GM12873 (cell line): ENCODE data around the gene BCDIN3D.

Source experiments
- TF ChIP-seq, protein P1 (sequence below): IDR thresholded peaks from 2 replicates; pipeline ENCODE4 v1.5.1; 2012; ENCODE audit warnings: low read depth, mild to moderate bottlenecking, moderate library complexity, low read length, control low read depth; ENCODE audit not compliant: insufficient read depth; ENCODE audit errors: missing control alignments

The BCDIN3D gene

GRCh38 chr12:49882248-49882850, 39.4 kb upstream of the BCDIN3D start:
- TF ChIP-seq, protein P1, sequence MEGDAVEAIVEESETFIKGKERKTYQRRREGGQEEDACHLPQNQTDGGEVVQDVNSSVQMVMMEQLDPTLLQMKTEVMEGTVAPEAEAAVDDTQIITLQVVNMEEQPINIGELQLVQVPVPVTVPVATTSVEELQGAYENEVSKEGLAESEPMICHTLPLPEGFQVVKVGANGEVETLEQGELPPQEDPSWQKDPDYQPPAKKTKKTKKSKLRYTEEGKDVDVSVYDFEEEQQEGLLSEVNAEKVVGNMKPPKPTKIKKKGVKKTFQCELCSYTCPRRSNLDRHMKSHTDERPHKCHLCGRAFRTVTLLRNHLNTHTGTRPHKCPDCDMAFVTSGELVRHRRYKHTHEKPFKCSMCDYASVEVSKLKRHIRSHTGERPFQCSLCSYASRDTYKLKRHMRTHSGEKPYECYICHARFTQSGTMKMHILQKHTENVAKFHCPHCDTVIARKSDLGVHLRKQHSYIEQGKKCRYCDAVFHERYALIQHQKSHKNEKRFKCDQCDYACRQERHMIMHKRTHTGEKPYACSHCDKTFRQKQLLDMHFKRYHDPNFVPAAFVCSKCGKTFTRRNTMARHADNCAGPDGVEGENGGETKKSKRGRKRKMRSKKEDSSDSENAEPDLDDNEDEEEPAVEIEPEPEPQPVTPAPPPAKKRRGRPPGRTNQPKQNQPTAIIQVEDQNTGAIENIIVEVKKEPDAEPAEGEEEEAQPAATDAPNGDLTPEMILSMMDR, result no peak

DNA sequence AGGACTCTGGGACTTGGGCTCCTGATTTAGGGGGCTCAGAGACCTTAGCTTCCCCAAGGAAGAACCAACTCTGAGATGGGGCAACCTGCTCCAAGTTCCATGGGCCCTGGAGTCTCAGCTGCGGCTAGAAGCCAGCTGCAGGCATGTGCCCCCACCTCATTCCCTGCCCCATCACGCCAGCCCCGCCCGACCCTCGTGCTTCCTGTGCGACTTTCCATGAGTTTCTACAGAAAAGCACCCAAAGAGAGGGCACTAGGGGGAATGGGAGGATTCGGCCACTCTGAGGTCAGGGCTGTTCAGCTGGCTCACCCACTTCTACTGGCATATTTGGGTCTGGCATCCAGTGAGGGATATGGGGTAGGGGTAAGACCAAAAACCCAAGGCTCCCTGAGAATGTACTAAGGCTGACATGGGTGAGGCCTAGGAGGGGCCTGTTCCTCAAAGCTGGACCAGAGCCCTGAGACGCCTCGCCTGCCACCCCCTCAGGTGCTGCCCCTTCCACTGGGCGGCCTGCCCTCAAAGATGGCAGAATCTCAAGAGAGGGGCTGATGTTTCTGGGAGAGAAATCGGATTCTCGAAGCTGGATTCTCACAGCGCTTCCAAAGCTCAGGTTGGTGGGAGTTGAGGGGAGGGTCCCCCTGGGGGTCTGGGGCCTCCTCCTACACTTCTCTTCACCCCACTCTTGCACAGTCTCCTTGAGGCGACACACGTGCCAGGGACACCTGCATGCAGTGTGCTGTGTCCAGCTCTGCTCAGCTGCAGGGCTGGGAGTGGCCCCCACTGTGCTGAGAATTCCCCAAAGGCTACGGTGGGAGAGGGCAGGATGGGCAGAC, 38.7 kb upstream of the BCDIN3D start:
- TF ChIP-seq, protein P1, result no peak

- TF ChIP-seq, protein P1, result no peak
Observed at GRCh38 chr12:49880756-49881414, 38.0 kb upstream of the BCDIN3D start.

DNA sequence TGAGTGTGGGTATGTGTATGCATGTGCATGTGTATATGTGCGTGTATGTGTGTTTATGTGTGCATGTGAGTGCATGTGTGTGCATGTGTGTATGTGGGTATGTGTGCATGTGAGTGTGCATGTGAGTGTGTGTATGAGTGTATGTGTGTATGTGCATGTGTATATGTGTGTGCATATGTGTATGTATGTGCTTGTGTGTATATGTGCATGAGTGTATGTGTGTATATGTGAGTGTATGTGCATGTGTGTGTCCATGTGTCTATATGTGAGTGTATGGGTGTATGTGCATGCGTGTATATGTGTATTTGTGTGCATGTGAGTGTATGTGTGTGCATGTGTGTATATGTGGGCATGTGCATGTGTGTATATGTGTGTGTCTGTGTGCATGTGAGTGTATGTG, 35.1 kb upstream of the BCDIN3D start:
- TF ChIP-seq, protein P1, result no peak

DNA sequence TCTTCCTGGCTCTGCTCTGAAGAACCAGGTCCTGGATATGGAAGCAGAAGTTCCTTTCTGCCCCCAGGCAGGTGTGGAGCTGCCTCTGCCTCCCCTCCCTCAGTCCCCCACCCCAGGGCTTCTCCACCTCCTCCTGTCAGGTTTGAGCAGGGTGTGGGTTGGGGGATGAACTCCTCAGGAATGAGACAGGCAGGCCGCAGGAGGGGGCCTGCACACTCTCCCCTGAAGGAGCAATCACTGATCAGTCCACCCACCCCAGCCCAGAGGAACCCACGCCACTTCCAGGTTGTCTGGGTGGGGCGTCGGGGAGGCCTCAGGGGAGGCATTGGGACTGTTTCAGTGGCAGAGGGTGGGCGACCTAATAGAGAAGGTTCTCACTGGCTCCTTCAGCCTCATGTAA, 34.2 kb upstream of the BCDIN3D start:
- TF ChIP-seq, protein P1, result no peak

DNA sequence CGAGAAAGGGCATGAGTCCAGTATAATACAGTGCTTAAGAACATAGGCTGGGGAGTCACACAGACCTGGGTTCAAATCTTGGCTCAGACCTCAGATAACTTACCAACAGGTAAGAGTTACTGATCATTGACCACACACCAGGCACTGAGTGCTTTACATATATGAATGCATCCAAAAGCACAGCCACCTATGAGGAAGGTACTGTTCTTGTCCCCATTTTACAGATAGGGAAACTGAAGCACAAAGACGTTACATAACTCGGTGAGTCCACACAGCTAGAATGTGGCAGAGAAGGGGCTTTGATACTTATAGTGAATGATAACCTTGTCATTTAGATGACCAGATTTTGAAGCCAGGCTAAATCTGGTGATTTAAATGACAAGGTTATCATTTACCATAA, 33.2 kb upstream of the BCDIN3D start:
- TF ChIP-seq, protein P1, result no peak

- TF ChIP-seq, protein P1, result no peak
Observed at GRCh38 chr12:49875115-49875720, 32.3 kb upstream of the BCDIN3D start.
